Measurements from ENCODE around the gene RAF1.

The RAF1 gene

GRCh38 chr3:12591456-12591855 is 72.5 kb downstream of the RAF1 start:
- DNase-seq (ENCODE audit: low spot score) = no peak

GRCh38 chr3:12590096-12590495 is 73.8 kb downstream of the RAF1 start:
- no peak for DNase-seq (ENCODE audit: low spot score)

- DNase-seq (ENCODE audit: low spot score) = no peak
These were observed 75.6 kb downstream of the RAF1 start for GRCh38 chr3:12588039-12589009.

- DNase-seq (ENCODE audit: low spot score) = no peak
These were observed 77.5 kb downstream of the RAF1 start for GRCh38 chr3:12586403-12586802.

GRCh38 chr3:12585970-12586369 is 77.9 kb downstream of the RAF1 start:
- no peak for DNase-seq (ENCODE audit: low spot score)

DNA sequence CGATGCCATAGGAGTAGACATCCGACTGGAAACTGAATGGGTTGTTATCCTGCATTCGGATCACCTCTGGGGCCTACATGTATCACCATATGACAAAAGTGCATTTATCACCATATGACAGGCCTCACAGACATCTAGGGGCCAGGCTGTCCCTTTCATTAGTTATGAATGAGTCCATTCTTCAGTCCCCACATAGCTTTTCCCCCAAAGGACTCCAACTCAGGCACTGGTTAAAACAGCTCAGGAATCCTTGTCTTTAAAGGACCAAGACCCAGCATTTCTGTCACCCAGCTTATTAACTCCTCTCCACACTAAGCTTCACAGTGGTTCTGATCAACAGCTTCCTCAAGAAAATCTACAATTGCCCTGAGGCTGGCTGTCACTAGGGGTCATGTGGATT is 78.7 kb downstream of the RAF1 start:
- no peak for DNase-seq (ENCODE audit: low spot score)

DNA sequence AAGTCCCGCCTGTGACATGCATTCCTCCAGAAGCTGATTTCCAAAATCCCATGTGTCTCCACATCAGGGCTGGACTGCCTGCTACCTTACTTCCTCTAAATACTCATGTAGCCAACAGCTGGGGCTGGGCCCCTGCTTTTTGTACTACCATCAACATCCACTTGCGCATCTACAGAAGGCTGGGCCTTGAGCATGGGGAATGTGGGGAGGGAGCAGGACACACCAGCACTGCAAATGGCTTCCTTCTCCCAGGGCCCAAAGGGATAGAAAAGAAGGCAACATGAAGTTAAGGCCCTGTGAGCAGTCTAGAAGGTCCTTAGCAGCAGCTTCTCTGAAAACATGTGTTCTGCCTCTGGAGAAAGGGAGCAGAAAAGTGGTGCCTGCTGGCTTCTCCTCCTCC is 79.8 kb downstream of the RAF1 start:
- no peak for DNase-seq (ENCODE audit: low spot score)

GRCh38 chr3:12583280-12583679 is 80.6 kb downstream of the RAF1 start:
- DNase-seq (ENCODE audit: low spot score) = no peak

DNA sequence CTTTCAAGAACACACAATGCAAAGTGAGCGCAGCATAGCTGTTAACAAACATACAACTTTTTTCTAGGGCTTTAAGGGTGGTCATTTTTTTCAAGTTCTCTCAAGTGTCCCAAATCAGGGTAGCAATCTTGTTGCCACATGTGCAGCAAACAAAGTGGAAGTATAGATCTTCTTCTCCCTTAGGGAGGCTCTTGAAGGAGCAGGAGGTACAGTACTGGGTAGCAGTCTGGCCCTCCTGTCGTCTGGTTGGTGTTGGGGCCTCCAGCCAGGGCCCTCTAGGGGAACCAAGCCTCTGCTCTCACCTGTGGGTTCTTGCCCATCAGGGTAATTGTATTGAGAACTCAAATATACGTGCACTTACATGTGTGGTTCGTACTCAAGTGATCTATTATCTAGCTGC is 81.2 kb downstream of the RAF1 start:
- DNase-seq (ENCODE audit: low spot score) = no peak

DNA sequence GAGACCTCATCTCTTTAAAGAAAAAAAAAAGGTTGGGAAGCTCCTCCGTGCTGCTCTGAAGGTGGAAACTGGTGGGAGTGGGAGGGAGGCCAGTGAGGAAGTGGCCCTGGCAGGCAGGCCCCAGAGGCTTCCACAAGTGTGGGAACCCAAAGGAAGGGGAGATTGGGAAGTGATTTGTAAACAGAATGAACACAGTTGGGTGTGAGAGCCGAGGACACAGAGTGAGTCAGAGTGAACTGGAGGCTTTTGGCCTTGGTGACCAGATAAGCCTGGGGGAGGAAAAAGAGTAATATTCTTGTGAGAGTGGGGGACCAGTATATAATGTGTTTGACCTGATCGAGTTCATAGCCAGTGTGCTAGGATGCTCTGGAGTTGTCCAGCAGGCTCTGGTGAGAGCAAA is 84.0 kb downstream of the RAF1 start:
- no peak for DNase-seq (ENCODE audit: low spot score)

GRCh38 chr3:12579456-12579855 is 84.5 kb downstream of the RAF1 start:
- DNase-seq (ENCODE audit: low spot score) = no peak

DNA sequence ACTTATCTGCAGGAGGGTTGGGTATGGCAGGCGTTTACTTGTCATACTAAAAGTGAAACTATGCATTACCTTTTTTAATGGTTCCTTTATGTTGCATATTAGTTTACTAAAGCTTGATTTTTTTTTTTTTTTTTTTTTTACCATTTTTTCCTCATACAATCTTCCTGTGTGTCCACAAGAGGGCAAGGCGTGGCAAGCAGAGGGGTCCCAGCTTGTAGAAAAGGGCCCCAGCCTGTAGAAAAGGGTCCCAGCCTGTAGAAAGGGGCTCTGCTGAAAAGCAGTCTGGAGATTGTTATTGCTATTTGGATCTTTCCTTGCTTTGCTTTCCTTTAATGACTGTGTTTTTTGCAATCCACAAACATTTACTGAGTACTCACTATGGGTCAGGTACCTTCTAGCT is 85.2 kb downstream of the RAF1 start:
- DNase-seq (ENCODE audit: low spot score) = no peak

DNA sequence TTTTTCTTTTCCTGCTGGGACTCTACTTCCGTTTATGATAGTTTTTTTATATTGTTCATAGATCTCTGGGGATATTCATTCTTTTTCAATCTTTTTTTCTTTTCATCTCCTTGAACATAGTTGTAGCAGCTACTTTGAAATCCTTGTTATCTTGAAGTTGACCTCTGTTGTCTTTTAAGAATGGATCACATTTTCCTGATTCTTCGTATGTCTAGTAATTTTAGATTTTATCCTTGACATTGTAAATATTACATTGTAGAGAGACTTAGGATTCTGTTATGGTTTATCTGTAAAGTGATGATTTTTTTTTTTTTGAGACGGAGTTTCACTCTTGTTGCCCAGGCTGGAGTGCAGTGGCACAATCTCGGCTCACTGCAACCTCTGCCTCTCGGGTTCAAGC is 86.5 kb downstream of the RAF1 start:
- no peak for DNase-seq (ENCODE audit: low spot score)

DNA sequence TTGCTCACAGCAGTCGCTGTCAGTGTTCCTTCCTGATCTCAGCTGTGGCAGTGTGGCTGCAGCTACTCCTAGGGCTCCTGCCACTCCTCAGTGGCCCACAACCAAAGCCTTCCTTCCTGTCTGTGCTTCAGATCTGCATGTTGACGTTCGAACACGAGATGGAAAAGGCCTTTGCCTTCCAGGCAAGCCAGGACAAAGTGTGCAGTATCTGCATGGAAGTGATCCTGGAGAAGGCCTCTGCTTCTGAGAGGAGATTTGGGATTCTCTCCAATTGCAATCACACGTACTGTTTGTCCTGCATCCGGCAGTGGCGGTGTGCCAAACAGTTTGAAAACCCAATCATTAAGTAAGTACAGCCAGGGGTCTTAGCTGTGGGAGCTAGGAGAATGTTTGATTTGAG is 89.3 kb downstream of the RAF1 start:
- no peak for DNase-seq (ENCODE audit: low spot score)

GRCh38 chr3:12574131-12574530 is 89.8 kb downstream of the RAF1 start:
- DNase-seq (ENCODE audit: low spot score) = no peak

DNA sequence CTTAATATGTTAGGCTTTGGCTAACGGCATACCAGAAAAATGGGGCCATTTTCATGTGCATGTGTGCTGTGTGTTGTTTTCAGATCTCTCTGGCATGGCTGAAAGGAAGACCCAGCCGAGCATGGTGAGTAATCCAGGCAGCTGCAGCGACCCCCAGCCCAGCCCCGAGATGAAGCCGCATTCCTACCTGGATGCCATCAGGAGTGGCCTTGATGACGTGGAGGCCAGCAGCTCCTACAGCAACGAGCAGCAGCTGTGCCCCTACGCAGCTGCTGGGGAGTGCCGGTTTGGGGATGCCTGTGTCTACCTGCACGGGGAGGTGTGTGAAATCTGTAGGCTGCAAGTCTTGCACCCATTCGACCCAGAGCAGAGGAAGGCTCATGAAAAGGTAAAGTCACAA is 91.9 kb downstream of the RAF1 start:
- DNase-seq (ENCODE audit: low spot score) = no peak

DNA sequence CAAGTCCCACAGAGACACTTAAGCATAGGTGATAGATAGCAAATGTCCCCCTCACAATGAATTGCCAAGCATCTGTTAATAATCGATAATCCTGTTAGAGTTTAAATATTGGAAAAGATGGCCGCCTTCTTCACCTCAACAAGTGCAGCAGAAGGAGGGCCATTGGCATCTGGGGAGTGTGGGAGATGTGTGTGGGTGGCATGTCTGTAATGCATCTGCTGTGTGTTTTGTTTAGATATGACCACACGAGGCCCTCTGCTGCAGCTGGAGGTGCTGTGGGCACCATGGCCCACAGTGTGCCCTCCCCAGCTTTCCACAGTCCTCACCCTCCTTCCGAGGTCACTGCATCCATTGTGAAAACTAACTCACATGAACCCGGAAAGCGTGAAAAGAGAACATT is 94.1 kb downstream of the RAF1 start:
- DNase-seq (ENCODE audit: low spot score) = no peak

GRCh38 chr3:12568747-12569146 is 95.2 kb downstream of the RAF1 start:
- no peak for DNase-seq (ENCODE audit: low spot score)

DNA sequence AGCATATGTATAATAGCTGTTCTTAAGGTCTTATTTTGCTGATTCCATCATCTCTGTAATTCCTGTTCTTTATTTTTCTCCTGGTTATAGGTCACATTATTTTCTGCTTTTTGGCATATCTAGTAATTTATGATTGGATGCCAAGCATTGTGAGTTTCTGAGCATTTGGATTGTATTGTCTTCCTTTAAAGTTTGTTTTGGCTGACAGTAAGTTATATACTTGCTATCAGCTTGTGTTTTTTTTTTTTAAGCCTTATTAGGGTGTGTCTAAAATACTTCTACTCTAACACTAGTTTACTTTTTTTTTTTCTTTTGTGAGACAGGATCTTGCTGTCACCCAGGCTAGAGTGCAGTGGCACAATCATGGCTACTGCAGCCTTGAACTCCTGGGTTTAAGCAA is 96.9 kb downstream of the RAF1 start:
- DNase-seq (ENCODE audit: low spot score) = no peak

DNA sequence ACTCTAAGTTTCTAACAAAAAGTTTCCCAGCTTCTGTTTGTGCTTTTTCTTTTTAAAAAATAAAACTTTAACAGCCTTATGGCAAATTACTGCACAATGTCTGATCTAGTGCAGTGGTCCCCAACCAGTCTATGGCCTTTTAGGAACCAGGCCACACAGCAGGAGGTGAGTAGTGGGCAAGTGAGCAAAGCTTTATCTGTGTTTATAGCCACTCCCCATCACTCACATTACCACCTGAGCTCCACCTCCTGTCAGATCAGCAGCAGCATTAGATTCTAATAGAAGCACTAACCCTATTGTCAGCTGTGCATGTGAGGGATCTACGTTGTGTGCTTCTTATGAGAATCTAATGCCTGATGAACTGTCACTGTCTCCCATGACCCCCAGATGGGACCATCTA is 101.5 kb downstream of the RAF1 start:
- no peak for DNase-seq (ENCODE audit: low spot score)

GRCh38 chr3:12561397-12561796 is 102.5 kb downstream of the RAF1 start:
- DNase-seq (ENCODE audit: low spot score) = no peak

DNA sequence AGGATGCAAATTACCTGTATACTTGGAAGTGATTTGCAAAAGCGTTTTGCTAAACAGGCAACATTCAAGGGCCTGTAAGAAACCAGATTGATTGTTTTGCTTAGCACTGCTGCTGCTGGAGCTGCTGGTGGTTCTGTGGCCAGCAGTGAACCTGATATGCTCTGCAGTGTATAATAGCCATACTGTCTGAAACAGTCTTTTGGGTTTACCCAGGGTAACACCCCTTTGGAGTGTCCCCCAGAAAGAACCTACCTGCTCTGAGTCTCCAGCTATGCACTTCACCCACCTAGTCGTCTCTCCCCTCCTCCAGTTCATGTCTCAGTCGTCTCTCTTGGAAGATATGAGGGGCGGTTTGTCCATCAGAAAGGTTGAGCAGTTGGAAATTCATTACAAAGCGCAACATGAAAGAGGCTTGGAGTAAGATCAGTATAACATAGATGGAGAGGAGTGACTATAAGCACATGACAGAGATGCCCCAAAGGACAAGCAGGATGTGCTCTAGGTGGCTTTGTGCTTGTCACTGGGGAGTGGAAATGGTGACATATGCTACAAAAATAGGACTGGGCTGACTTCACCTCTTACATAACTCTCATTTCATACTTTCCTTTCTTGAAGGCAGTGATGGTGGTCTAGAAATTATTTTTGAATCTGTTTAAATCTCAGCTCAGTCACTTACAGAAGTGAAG is 103.3 kb downstream of the RAF1 start:
- DNase-seq (ENCODE audit: low spot score) = no peak

DNA sequence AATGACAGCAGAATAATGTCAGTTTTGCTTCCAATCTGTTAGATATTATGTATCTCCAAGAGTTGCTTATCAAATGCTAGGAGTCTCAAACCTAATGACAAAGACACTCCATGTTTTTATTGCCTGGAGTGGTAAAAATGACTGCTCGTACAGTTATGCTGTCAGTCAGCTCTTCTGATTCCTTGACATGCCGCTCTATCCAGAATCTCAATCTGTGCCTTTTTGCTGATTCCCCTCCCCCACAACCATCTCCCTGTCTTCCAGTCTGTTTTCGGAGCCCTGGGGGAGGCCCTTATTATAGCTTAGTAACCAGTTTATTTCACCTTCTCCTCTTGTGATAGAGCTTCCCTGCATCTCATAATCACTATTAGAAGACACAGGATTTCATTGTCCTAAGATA is 104.4 kb downstream of the RAF1 start:
- DNase-seq (ENCODE audit: low spot score) = no peak

DNA sequence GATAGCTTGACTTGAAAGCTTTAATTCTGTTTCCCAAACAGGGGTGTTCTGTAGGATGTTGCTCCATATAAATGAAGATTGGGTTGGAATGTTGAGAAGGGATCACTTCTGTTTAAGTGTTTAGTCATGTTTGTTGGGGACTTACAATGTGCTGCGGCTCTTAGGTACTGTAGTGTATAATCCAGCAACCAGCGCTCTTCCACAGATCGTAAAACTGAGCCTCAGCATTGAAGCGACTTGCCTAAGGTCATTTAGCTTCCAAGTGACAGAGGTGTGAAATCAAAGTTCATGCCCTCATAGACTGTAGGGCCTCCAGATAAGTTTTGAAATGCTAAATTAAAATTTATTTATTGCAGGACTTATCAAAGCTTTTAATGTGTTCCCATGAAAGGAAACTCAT is 105.2 kb downstream of the RAF1 start:
- no peak for DNase-seq (ENCODE audit: low spot score)

All from CD4-positive, alpha-beta T cell treated with Interleukin-6 at 100 ng/mL for 8 hours (primary cell).